Left cardiac atrium (tissue), 4 donors: Measurements from ENCODE around the gene FHL2. TPM values are rescaled to one million over a fixed set of nuclear protein-coding genes. Genes with fewer than 3 reads are reported as not detected.

Source experiments
- ATAC-seq, 2 donors: fragments of 200-7000 bp; cut with Tn5 transposase; one replicate each; pipeline ENCODE4 v1.9.1; 2020; ENCODE audit warnings: mild to moderate bottlenecking in 2 of 2, moderate library complexity in 2 of 2
- DNase-seq: peaks from one replicate; pipeline ENCODE4 v3.0.0-alpha.2; 2020
- intact Hi-C, 2 donors: fragments of 100-400 bp; cut with DNase I; formaldehyde crosslinking; loops; one replicate each; pipeline versions ENCODE4 v1.14.1 to v1.15.1; 2022 to 2023
- long read RNA-seq: library from polyadenylated mRNA; unstranded; transcript quantifications from one replicate; pipeline ENCODE4 v2.0.0, GENCODE V29; 2021
- total RNA-seq, 2 donors: library from RNA; stranded (reverse); fragmentation: NEBNext Ultra II Directional; extraction: Animal tissue kit (Norgen Biotek cat#: 25700); gene quantifications; one replicate each; pipeline ENCODE4 v1.2.1, GENCODE V29; 2021
- donor health status: DM: no; HTN: yes; CAD: no.
- donor health status: DM: no; HTN: yes; CAD: no; lungs with severe emphysema.
- donor health status: DM: yes; HTN: yes; CAD: no.
- donor health status: Dilated cardiomyopathy.

The FHL2 gene, protein sequence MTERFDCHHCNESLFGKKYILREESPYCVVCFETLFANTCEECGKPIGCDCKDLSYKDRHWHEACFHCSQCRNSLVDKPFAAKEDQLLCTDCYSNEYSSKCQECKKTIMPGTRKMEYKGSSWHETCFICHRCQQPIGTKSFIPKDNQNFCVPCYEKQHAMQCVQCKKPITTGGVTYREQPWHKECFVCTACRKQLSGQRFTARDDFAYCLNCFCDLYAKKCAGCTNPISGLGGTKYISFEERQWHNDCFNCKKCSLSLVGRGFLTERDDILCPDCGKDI
- 10 to 100 TPM; 32.3 to 92.2 TPM for total RNA-seq
- long read RNA-seq, transcript FHL2-205 (6 exons, 1,531 nt): major isoform, 36 of 103 reads
- long read RNA-seq, transcript FHL2-204 (6 exons, 1,426 nt): minor isoform, 16 of 103 reads
- long read RNA-seq, transcript FHL2-206 (6 exons, 1,367 nt): minor isoform, 16 of 103 reads
- long read RNA-seq, transcript FHL2-202 (7 exons, 1,769 nt): minor isoform, 15 of 103 reads
- long read RNA-seq, partial matches to known transcripts: 8 of 103 reads
- long read RNA-seq, other reads (novel, unspliced or antisense): 6 of 103 reads

- DNase-seq (peak; percentile 78), ATAC-seq (peak; percentile 95 to 96)
- intact Hi-C loops: no loop called here
Measured at GRCh38 chr2:105398336-105399206, at the start of gene FHL2. Gene FHL2, minus strand, starts transcription at chr2:105399051. Its CDS starts 12,535 bp downstream, at chr2:105386516.

DNA sequence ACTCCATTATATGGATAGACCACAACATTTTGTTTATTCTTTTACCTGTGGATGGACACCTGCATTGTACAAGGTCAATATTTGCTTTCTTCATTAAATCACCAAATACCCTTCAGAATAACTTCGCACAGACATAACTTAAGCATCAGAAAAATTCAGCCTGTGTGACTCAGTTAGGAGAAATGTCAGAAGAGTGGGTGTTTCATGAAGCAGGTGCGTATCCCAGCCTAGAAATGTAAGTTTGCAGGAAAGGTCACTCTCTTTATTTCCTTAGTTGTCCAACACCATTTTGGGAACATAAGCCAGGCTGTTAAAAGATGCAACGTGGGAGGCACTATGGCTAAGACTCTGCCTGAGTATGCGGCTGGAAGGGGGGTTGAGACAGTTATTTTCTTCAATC, 48.6 kb upstream of the FHL2 start:
- intact Hi-C loops: no loop called here
- DNase-seq (no peak), ATAC-seq (no peak)

GRCh38 chr2:105446501-105446900, 47.6 kb upstream of the FHL2 start:
- ATAC-seq (no peak), DNase-seq (no peak)
- intact Hi-C loops: no loop called here

GRCh38 chr2:105445976-105446375, 47.1 kb upstream of the FHL2 start:
- ATAC-seq (no peak), DNase-seq (no peak)
- intact Hi-C loops: no loop called here

DNA sequence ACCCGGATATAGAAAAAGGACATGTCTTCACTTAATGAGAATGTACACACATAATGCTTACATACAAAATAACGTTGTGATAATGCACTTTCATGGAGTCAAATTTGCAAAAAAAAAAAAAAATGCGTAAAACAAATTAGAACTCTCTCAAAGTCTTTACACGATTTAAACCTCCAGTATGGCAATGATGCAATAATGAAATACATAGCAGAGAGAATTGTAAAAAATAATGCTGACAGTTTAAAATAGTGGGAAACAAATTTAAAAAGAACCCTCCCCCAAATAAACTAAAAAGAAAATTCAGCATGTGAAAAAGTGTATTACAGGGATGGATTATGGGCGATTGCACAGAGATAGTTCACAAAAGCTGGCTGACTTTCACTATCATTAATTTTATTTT, 46.6 kb upstream of the FHL2 start:
- DNase-seq (no peak), ATAC-seq (no peak)
- intact Hi-C loops: no loop called here

DNA sequence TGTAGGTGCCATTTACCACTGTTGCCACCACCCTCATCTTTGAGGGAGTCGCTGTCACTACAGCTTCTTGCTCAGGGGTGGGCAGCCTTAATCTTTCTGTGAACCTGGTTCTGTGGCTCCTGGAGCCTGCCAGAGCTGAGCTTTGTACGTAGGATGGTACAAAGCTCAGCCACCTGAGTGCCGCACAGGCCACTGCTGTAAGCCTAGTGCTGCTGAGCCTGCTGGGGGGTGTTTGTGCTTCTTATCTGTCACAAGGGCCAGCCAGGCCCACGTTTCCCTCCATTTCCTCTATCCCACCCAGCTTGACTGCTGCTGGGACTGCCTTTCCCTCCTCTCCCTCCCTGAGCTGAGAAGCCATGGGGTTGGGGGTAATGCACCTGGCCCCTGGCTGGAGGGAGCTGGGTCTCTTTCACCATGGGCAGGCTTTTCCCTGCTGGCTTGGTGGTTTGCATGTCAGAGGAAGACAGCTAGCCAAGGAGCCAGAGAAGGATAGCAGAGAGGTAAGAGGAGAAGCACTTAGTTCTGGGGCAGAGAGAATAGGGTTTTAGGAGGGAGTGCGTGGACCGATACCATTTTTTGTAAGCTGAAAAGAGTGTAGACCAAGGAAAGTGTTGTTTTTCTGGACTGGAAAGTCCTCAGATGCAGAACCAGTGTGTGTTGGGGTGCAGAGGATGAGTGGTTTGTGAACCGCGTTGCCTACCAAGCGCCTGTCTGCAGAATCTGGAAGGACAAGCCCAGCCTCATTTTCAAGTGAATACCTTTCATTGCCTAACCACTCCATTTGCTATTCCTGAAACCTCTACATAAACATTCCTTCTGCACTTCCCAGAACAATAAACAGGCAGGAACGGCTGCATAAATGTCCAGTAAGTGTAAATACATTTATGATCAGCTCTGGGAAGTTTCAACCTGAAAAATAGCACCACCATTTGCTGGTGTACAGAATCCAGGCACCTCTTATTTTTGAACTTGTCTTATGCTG, 45.1 kb upstream of the FHL2 start:
- DNase-seq (no peak), ATAC-seq (no peak)
- intact Hi-C loops: loop anchor here in 1 of 2 donors (5.0 kb wide), 1 partner anchor 33 kb away; no protein-coding TSS in a partner anchor

- intact Hi-C loops: loop anchor here in 1 of 2 donors (5.0 kb wide), 1 partner anchor 35 kb away; no protein-coding TSS in a partner anchor
- ATAC-seq (no peak), DNase-seq (no peak)
Measured at GRCh38 chr2:105442721-105443120, 43.9 kb upstream of the FHL2 start.

- ATAC-seq (no peak), DNase-seq (no peak)
- intact Hi-C loops: loop anchor here in 1 of 2 donors (5.0 kb wide), 1 partner anchor 35 kb away; no protein-coding TSS in a partner anchor
Measured at GRCh38 chr2:105442056-105442455, 43.2 kb upstream of the FHL2 start.

- intact Hi-C loops: loop anchor here in 1 of 2 donors (5.0 kb wide), 1 partner anchor 48 kb away; no protein-coding TSS in a partner anchor
- DNase-seq (no peak), ATAC-seq (no peak)
Measured at GRCh38 chr2:105439141-105439540, 40.3 kb upstream of the FHL2 start.

DNA sequence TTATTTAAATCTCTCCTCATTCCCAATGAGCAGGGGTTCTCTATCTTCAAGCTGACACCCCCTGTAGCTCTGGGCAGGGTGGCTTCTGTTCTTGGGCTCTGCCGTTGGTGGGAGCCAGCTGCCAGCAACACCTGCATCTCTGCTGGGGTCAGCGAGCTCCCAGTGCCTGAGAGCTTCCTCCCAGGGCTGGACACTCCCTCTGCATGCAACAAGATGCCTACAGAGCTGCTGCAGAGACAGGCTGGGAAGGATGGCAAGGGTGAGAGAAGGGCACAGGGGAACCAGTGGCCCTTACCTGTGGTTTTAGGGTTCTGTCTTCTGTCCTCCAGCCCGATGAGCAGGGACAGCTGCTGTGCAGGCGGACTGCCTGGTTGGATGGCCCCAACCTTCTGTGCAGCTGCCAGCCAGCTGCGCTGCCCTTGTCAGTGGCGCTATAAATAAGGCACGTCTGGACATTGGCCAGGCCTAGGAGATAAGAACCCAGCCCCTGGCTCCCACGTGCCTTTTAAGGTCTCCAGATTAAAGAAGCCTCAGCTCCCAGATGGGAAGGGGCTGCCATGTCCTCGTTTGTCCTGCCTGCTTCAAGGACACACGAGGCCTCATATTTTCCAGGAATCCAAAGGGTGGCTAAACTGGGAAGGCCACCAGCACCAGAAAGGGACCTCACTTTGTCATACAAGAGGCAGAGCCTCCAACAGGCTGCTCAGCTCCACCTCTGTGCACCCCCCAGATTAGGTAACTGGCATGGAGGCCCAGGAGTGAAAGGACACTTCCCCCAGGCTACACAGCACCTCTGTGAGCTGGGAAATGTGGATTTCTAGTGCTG, 39.5 kb upstream of the FHL2 start:
- peak; percentile 73 for DNase-seq
- peak; percentile 94 to 95 for ATAC-seq
- intact Hi-C loops: loop anchor here in 1 of 2 donors (5.0 kb wide), 1 partner anchor 49 kb away; no protein-coding TSS in a partner anchor

DNA sequence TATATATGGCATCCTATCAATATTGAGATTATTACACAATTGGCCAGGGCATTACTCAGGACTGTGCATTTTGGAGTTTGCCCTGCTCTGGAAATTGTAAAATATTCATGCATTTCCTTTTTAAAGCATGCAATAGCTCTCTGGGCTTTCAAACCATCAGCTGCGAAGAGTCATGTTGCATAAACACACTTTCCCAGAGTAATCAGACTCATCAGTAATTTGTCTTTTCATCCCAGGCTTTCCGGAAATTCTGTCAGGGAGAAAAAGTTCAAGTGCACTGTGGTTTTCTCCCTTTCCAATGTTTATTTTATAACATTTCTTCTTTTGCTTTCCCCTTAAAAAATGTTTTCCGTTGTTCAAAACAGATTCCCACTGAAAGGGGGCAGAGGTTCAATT, 38.9 kb upstream of the FHL2 start:
- ATAC-seq: peak in 1 of 2 donors; percentile 17

GRCh38 chr2:105432749-105433148, 33.9 kb upstream of the FHL2 start:
- peak; percentile 25 to 59 for ATAC-seq
- intact Hi-C loops: no loop called here
- no peak for DNase-seq

More for the DNA sequence above, 38.9 kb upstream of the FHL2 start:
- DNase-seq: no peak
- intact Hi-C loops: loop anchor here in 1 of 2 donors (5.0 kb wide), 1 partner anchor 50 kb away; no protein-coding TSS in a partner anchor

DNA sequence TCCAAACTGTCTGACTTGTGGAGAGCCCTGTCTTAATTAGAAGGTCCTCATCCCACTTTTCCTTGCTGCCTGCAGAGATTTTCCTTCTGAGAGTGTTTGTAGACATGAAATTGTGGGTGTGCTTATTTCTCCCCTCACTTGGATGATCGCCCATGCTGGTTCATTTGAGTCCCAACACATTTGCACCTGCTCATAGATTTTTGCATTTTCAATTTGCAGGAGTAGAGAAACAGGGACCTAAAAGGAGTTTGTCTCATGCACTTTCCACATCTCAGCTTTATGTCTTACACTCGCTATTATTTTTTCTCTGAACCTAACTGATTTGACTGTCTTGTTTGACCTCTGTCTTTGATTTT, 33.2 kb upstream of the FHL2 start:
- intact Hi-C loops: no loop called here
- ATAC-seq: no peak

DNA sequence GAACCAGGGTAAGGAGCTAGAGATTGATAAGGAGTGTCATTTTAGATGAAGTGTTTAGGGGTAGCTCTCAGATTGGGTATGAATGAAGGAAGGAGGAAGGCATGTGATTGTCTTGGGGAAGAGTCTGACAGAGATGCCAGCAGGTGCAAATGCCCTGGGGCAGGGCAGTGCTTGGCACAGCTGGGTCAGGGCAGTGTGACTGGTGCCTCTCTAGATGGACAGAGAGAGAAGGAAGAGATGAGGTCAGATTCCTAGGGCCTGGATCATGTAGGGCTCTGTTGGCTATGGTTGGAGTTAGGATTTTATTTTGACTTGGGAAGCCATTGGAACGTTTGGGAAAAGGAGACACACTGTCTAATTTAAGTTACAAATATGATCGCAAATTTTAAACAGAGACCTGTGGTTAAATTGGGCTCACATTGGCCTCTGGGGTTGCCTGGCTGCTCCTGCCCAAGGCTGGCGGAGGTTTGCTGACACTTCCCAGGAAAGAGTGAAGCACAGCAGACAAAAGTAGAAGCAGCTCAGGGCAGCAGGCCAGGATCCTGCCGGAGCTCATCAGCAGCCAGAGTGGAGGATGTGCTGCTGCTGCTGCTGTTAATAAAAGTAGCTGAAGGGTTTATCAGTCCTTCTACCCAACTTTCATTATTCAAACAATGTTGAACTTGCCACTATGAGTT, 32.7 kb upstream of the FHL2 start:
- intact Hi-C loops: no loop called here
- ATAC-seq: peak; percentile 94 to 95
- DNase-seq: peak; percentile 80

More for the DNA sequence above, 33.2 kb upstream of the FHL2 start:
- no peak for DNase-seq

- intact Hi-C loops: no loop called here
- ATAC-seq (no peak), DNase-seq (no peak)
Measured at GRCh38 chr2:105428387-105429018, 29.7 kb upstream of the FHL2 start.

GRCh38 chr2:105427485-105427884, 28.6 kb upstream of the FHL2 start:
- intact Hi-C loops: no loop called here
- ATAC-seq (no peak), DNase-seq (no peak)
